Posterior cingulate gyrus (tissue), 11 donors: ENCODE results near the gene MC1R.
"Not testable (repeated sequence)": the region's sequence is repeated elsewhere in the genome, so short reads cannot be mapped to it uniquely, and the experiment has no call there.

ENCODE experiments used
- DNase-seq, 10 donors: peaks; one replicate each; pipeline versions ENCODE4 v3.0.0 to v3.0.0-alpha.2; 2020 to 2021; ENCODE audit warnings: mixed read lengths in 3 of 10
- intact Hi-C: fragments of 100-400 bp; cut with DNase I; formaldehyde crosslinking; loops from one replicate; pipeline ENCODE4 v1.15.1; 2023

Gene MC1R

DNA sequence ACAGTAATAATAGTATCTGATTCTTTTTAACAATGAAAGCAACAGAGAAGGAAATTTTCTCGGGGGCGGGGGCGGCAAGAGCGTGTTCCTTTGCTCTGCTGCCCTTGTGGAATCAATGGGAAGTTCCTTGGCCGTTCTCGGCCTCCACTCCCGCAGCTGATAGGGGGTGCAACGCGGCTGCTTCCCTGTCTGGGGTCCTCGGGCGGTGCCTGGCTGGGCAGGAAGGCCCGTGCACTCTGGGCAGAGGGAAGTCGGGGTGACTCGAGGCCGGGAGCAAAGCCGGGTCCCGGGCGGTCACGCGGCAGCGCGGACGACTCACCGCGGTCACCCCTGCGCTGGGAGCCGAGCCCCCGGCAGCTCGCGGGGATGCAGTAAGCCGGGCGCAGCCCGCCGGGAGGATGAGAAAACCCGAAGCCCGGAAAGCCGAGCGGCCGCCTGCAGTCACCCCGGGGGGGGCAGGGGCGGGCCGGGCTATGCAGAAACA, 7.0 kb downstream of the MC1R start:
- DNase-seq = peak in 1 of 10 donors; percentile 90
- intact Hi-C loops = no loop called here

- intact Hi-C loops = no loop called here
- DNase-seq = peak in 1 of 10 donors; percentile 73
Measured at GRCh38 chr16:89931305-89931896, 12.7 kb downstream of the MC1R start.

DNA sequence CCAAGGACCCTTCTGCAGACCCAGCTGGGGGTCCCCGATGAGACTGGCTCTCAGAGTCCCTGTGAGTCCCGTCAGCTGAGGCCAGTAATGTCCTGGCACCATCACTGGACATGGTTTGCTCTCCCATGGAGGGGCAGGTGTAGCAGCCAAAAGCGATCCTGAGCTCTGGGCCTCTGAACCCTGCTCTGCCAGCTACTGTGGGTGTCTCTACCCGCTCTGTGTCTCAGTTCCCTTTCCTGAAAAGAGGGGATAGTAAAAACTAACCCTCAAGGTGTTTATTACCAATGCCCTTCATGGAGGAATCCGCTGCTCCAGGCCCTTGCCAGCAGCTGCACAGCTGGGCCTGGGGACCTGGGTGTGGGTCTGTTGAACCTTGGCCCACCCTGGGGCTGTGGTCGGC, 13.3 kb downstream of the MC1R start:
- no peak for DNase-seq
- intact Hi-C loops = no loop called here

DNA sequence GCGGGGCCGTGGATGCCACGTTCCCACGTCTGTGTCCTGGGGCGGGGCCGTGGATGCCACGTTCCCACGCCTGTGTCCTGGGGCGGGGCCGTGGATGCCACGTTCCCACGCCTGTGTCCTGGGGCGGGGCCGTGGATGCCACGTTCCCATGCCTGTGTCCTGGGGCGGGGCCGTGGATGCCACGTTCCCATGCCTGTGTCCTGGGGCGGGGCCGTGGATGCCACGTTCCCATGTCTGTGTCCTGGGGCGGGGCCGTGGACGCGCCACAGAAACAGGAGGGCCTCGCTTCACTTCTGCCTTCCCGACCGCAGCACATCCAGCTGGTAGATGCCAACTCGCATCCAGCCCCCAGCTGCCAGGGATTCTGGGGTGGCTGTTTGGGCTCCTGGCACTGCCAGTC, 15.4 kb downstream of the MC1R start:
- intact Hi-C loops, DNase-seq: not testable (repeated sequence)

GRCh38 chr16:89934611-89935553, 16.2 kb downstream of the MC1R start:
- intact Hi-C loops = no loop called here
- DNase-seq = no peak

DNA sequence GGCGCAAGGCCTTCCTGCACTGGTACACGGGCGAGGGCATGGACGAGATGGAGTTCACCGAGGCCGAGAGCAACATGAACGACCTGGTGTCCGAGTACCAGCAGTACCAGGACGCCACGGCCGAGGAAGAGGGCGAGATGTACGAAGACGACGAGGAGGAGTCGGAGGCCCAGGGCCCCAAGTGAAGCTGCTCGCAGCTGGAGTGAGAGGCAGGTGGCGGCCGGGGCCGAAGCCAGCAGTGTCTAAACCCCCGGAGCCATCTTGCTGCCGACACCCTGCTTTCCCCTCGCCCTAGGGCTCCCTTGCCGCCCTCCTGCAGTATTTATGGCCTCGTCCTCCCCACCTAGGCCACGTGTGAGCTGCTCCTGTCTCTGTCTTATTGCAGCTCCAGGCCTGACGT, 17.0 kb downstream of the MC1R start:
- DNase-seq, intact Hi-C loops: not testable (repeated sequence)

DNA sequence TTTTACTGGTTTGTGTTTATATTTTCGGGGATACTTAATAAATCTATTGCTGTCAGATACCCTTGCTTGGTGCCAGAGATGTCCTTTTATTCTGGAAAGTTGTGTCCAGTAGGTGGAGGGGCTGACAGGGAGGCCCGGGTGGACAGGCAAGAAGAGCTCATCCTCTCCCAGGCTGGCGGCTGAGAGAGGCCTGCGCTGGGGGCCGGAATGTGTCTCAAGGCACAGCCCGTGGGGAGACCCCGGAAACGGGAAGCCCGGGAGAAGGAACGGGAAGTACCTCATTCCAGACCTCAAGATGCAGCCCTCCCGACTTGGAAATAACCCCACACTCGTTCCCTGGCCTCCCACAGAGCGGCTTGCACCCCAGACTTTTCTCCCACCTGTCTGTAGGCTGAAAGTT, 17.4 kb downstream of the MC1R start:
- intact Hi-C loops = no loop called here
- DNase-seq = no peak

GRCh38 chr16:89936508-89936907, 17.8 kb downstream of the MC1R start:
- no peak for DNase-seq

GRCh38 chr16:89936981-89937380, 18.3 kb downstream of the MC1R start:
- intact Hi-C loops = no loop called here
- no peak for DNase-seq

More at GRCh38 chr16:89936508-89936907, 17.8 kb downstream of the MC1R start:
- intact Hi-C loops = no loop called here

GRCh38 chr16:89938175-89938885, 19.7 kb downstream of the MC1R start:
- DNase-seq = no peak
- intact Hi-C loops = no loop called here

DNA sequence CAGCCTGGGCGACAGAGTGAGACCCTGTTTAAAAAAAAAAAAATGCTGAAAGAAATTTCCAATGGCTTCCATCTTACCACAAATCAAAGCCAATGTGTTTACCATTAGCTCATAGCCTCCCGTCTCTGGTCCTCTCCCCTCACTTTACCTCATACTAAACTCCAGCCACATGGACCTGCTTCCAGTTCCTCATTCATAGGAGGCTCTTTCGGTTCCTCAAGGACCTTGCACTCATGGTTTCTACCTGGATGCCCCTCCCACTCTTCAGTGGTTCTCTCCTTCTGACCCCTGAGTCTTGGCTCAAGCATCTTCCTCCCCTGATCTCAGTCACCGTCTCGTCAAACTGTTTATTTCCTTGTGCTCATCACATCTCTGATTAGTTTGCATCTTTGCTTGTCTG, 26.1 kb downstream of the MC1R start:
- DNase-seq = no peak
- intact Hi-C loops = no loop called here

- intact Hi-C loops = no loop called here
- no peak for DNase-seq
Measured at GRCh38 chr16:89945654-89946053, 27.0 kb downstream of the MC1R start.

DNA sequence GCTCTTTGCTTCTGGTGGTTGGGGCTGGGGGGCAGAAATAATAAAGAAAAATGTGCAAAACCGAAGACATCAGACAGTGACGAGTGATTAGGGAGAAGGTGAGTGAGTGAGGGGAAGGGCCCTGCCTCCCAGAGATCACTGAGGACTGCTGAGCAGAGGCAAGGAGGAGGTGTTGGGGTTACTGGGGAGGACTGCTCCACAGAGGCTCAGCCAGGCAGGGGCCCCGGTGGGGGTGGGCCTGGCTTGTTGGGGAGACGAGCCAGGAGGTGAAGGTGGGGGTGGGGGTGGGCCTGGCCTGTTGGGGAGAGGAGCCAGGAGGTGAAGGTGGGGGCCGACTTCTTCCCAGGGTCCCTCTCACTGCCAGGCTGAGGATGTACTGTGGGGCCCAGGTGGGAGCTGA, 27.9 kb downstream of the MC1R start:
- no peak for DNase-seq
- intact Hi-C loops = no loop called here

DNA sequence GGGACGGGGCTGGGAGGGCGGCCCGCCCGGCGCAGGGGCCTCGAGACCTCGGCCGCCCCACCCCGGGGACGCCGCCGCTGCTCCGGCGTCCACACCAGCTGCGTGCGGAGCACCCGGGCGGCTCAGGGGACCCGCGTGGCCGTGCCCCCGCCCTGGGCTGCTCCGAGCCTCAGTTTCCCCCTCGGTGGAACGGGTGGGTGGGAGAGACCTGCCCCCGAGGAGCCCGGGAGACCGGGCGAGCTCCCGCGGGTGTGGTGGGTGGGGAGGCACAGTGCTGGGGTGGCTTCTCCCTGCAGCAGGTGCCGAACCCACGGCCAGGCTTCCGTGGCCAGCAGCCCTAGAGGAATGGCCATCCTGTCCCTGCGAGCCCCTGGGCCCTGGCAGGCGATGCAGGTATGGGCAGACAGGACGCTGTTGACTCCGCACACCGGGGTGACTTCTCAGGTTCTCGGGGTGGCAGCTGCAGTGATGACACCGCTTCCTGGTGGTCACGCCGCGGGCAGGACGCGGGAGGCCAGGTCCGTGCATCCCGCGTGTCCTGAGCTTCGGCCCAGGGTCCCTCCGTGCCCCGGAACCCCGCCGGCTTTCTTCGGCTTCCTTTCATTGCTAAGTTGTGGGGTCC, 30.6 kb downstream of the MC1R start:
- DNase-seq = peak in 1 of 10 donors; percentile 77
- intact Hi-C loops = no loop called here

- peak in 2 of 10 donors; percentile 40 to 85 for DNase-seq
- intact Hi-C loops = no loop called here
Measured at GRCh38 chr16:89949756-89950155, 31.1 kb downstream of the MC1R start.

DNA sequence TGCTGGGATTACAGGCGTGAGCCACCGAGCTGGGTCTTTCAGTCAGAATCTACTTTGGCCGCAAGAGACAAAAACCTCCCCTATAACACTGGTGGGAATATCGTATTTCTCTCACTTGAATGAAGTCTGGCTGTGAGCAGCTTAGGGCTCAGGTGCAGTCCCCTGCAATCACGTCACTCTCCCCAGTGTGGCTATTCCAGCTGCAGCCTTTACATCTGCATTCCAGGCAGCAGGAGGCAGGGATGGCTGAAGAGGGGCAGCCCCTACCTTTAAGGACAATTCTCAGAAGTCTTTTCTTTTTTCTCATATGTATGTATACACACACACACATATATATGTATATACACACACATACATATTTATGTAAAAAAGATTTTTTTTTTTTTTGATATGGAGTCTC, 32.8 kb downstream of the MC1R start:
- intact Hi-C loops = no loop called here
- no peak for DNase-seq

- intact Hi-C loops = no loop called here
- DNase-seq = peak in 1 of 10 donors; percentile 54
Measured at GRCh38 chr16:89952049-89952448, 33.4 kb downstream of the MC1R start.

- intact Hi-C loops = no loop called here
- DNase-seq = peak in 2 of 10 donors; percentile 48 to 61
Measured at GRCh38 chr16:89952551-89952950, 33.9 kb downstream of the MC1R start.

- intact Hi-C loops = no loop called here
- peak in 2 of 10 donors; percentile 59 to 78 for DNase-seq
Measured at GRCh38 chr16:89953671-89954406, 35.2 kb downstream of the MC1R start.

GRCh38 chr16:89954462-89954861, 35.8 kb downstream of the MC1R start:
- intact Hi-C loops = no loop called here

More at GRCh38 chr16:89954462-89954861, 35.8 kb downstream of the MC1R start:
- peak in 2 of 10 donors; percentile 35 to 55 for DNase-seq
